ENCODE data around the gene TRAT1. TPM values are rescaled to one million over a fixed set of nuclear protein-coding genes. Genes with fewer than 3 reads are reported as not detected.

TRAT1 gene
- total RNA-seq, 1 experiment from 2014 or later, result 0.21 TPM

DNA sequence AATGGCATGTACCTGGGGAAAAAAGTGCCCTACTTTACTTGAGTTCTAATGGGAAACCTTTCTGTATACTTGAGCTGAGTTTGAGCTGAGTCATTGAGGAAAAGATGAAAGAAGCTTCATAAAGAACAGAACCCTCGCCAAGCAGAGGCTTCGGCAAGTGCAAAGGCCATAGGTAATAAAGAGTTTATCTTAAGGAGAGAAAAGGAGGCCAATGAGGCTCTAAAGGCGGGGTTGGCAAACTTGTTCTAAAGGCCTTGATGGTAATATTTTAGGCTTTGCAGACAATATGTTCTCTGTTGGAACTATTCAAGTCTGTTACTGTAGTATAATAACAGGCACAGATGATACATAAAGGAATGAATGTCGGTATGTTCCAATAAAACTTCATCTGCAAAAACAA, 17.6 kb upstream of the TRAT1 start:
- H3K27ac ChIP-seq (ENCODE audit: low read length), result no peak overlapping the region
- no peak overlapping the region for H3K4me3 ChIP-seq (ENCODE audit: low read depth in 2 of 2, low read length in 2 of 2)
- ATAC-seq (no peak), DNase-seq (ENCODE audit: low read depth, low spot score) (no peak)
- H3K9me3 ChIP-seq (ENCODE audit: control insufficient read depth, insufficient read depth, low read depth, low read length), result no peaks in the 10 kb centered on the region
- POLR2A ChIA-PET, result interaction anchor here (0.6 kb wide), 1 partner anchor 283 kb away, joined by 3 read pairs; no protein-coding TSS in a partner anchor
- no TSS peak for BruUV-seq (replicated peaks)
- no peak for TF ChIP-seq POLR2AphosphoS5 (IDR thresholded peaks at IDR 0.05; ENCODE audit: low read depth, low read length)
- no peak for TF ChIP-seq TCF7L2 (IDR thresholded peaks at IDR 0.05; ENCODE audit: low read depth, low read length)
- TF ChIP-seq, protein P1, sequence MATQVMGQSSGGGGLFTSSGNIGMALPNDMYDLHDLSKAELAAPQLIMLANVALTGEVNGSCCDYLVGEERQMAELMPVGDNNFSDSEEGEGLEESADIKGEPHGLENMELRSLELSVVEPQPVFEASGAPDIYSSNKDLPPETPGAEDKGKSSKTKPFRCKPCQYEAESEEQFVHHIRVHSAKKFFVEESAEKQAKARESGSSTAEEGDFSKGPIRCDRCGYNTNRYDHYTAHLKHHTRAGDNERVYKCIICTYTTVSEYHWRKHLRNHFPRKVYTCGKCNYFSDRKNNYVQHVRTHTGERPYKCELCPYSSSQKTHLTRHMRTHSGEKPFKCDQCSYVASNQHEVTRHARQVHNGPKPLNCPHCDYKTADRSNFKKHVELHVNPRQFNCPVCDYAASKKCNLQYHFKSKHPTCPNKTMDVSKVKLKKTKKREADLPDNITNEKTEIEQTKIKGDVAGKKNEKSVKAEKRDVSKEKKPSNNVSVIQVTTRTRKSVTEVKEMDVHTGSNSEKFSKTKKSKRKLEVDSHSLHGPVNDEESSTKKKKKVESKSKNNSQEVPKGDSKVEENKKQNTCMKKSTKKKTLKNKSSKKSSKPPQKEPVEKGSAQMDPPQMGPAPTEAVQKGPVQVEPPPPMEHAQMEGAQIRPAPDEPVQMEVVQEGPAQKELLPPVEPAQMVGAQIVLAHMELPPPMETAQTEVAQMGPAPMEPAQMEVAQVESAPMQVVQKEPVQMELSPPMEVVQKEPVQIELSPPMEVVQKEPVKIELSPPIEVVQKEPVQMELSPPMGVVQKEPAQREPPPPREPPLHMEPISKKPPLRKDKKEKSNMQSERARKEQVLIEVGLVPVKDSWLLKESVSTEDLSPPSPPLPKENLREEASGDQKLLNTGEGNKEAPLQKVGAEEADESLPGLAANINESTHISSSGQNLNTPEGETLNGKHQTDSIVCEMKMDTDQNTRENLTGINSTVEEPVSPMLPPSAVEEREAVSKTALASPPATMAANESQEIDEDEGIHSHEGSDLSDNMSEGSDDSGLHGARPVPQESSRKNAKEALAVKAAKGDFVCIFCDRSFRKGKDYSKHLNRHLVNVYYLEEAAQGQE (IDR thresholded peaks at IDR 0.05; ENCODE audit: insufficient read depth in 1 of 2, low read depth in 2 of 2, low read length in 1 of 2), result no peak
- TF ChIP-seq SIN3A (IDR thresholded peaks at IDR 0.05; ENCODE audit: borderline replicate concordance, insufficient read depth, low read depth, low read length), result no peak
- TF ChIP-seq, protein P2, sequence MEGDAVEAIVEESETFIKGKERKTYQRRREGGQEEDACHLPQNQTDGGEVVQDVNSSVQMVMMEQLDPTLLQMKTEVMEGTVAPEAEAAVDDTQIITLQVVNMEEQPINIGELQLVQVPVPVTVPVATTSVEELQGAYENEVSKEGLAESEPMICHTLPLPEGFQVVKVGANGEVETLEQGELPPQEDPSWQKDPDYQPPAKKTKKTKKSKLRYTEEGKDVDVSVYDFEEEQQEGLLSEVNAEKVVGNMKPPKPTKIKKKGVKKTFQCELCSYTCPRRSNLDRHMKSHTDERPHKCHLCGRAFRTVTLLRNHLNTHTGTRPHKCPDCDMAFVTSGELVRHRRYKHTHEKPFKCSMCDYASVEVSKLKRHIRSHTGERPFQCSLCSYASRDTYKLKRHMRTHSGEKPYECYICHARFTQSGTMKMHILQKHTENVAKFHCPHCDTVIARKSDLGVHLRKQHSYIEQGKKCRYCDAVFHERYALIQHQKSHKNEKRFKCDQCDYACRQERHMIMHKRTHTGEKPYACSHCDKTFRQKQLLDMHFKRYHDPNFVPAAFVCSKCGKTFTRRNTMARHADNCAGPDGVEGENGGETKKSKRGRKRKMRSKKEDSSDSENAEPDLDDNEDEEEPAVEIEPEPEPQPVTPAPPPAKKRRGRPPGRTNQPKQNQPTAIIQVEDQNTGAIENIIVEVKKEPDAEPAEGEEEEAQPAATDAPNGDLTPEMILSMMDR (IDR thresholded peaks at IDR 0.05), result no peak
- H3K4me1 ChIP-seq (ENCODE audit: control insufficient read depth, insufficient read depth, low read length), result no peaks in the 10 kb centered on the region
- H3K36me3 ChIP-seq (ENCODE audit: control insufficient read depth, insufficient read depth, low read length), result no peaks in the 10 kb centered on the region
- in situ Hi-C loops (cut with HindIII; ENCODE audit: low pct_unique_long_range_greater_than_20kb, low sequenced_read_pairs), result no loop called here
- CTCF ChIA-PET, result no interaction called here
- intact Hi-C loops (cut with micrococcal nuclease; ENCODE audit: unreplicated experiment), result no loop called here
- H3K27me3 ChIP-seq (ENCODE audit: control insufficient read depth, insufficient read depth, low read length), result no peaks in the 10 kb centered on the region

DNA sequence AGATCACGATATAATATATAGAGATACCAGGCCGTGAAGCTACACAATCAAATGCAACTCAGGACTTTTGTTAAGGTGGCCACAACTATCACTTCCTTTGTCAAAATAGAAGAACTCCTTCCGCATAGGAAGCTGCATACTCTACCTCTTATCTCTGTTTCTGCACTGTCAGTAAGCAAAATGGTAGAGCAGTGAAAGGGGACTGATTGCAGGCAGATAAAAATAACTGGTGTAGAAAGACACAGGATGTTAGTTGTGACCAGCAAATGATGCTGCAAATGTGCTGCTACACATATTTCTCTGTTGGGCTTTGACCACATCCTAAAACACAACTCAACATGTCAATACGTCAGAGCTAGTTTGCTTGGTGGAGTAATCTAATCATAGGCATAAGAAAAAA, 16.3 kb upstream of the TRAT1 start:
- no peaks in the 10 kb centered on the region for H3K9me3 ChIP-seq (ENCODE audit: control insufficient read depth, insufficient read depth, low read depth, low read length)
- DNase-seq (ENCODE audit: low read depth, low spot score) (no peak), ATAC-seq (no peak)
- no peak overlapping the region for H3K4me3 ChIP-seq (ENCODE audit: low read depth in 2 of 2, low read length in 2 of 2)
- ChIA-PET POLR2A (no interaction called here), CTCF (no interaction called here)
- H3K4me1 ChIP-seq (ENCODE audit: control insufficient read depth, insufficient read depth, low read length), result no peaks in the 10 kb centered on the region
- intact Hi-C loops (cut with micrococcal nuclease; ENCODE audit: unreplicated experiment) (no loop called here), in situ Hi-C loops (cut with HindIII; ENCODE audit: low pct_unique_long_range_greater_than_20kb, low sequenced_read_pairs) (no loop called here)
- H3K27me3 ChIP-seq (ENCODE audit: control insufficient read depth, insufficient read depth, low read length), result no peaks in the 10 kb centered on the region
- no peak overlapping the region for H3K27ac ChIP-seq (ENCODE audit: low read length)
- no peaks in the 10 kb centered on the region for H3K36me3 ChIP-seq (ENCODE audit: control insufficient read depth, insufficient read depth, low read length)
- no TSS peak for BruUV-seq (replicated peaks)
- TF ChIP-seq, protein P1 (IDR thresholded peaks at IDR 0.05; ENCODE audit: insufficient read depth in 1 of 2, low read depth in 2 of 2, low read length in 1 of 2), result no peak
- TF ChIP-seq, protein P2 (IDR thresholded peaks at IDR 0.05), result no peak
- no peak for TF ChIP-seq SIN3A (IDR thresholded peaks at IDR 0.05; ENCODE audit: borderline replicate concordance, insufficient read depth, low read depth, low read length)
- TF ChIP-seq TCF7L2 (IDR thresholded peaks at IDR 0.05; ENCODE audit: low read depth, low read length), result no peak
- no peak for TF ChIP-seq POLR2AphosphoS5 (IDR thresholded peaks at IDR 0.05; ENCODE audit: low read depth, low read length)

Measured in Panc1 (cell line).